HEK293 (cell line): Measurements from ENCODE around the gene PTH2.

Experiments
- CTCF ChIP-seq: fragments of 450-650 bp; formaldehyde crosslinking; IDR thresholded peaks from 2 replicates; pipeline ENCODE4 v1.5.1; 2016; ENCODE audit warnings: missing biosample characterization, missing genetic modification characterization
- EGR2 ChIP-seq: fragments of 450-650 bp; formaldehyde crosslinking; IDR thresholded peaks from 2 replicates; pipeline ENCODE4 v1.5.1; 2016; ENCODE audit warnings: low read depth, missing biosample characterization, missing genetic modification characterization
- KLF10 ChIP-seq: fragments of 450-650 bp; IDR thresholded peaks from 2 replicates; pipeline ENCODE4 v1.5.1; 2018; ENCODE audit warnings: missing biosample characterization, mild to moderate bottlenecking, missing genetic modification characterization
- PRDM2 ChIP-seq: fragments of 450-650 bp; formaldehyde crosslinking; IDR thresholded peaks from 2 replicates; pipeline ENCODE4 v1.5.1; 2016; ENCODE audit warnings: missing biosample characterization, missing genetic modification characterization, borderline replicate concordance
- PRDM4 ChIP-seq: fragments of 450-650 bp; formaldehyde crosslinking; IDR thresholded peaks from 2 replicates; pipeline ENCODE4 v1.5.1; 2017; ENCODE audit warnings: missing biosample characterization, missing genetic modification characterization
- PRDM6 ChIP-seq: fragments of 450-650 bp; formaldehyde crosslinking; IDR thresholded peaks from 2 replicates; pipeline ENCODE4 v1.5.1; 2017; ENCODE audit warnings: missing biosample characterization, missing genetic modification characterization
- SCRT2 ChIP-seq: fragments of 450-650 bp; formaldehyde crosslinking; IDR thresholded peaks from 2 replicates; pipeline ENCODE4 v1.5.1; 2016; ENCODE audit warnings: missing biosample characterization, missing genetic modification characterization
- ZBTB10 ChIP-seq: fragments of 450-650 bp; formaldehyde crosslinking; IDR thresholded peaks from 2 replicates; pipeline ENCODE4 v1.5.1; 2016; ENCODE audit warnings: missing biosample characterization, missing genetic modification characterization
- ZBTB17 ChIP-seq: fragments of 450-650 bp; formaldehyde crosslinking; IDR thresholded peaks from 2 replicates; pipeline ENCODE4 v1.5.1; 2016; ENCODE audit warnings: missing biosample characterization, missing genetic modification characterization
- ZNF10 ChIP-seq: fragments of 450-650 bp; formaldehyde crosslinking; IDR thresholded peaks from 2 replicates; pipeline ENCODE4 v1.5.1; 2017; ENCODE audit warnings: missing biosample characterization, missing genetic modification characterization
- ZNF155 ChIP-seq: fragments of 450-650 bp; formaldehyde crosslinking; IDR thresholded peaks from 2 replicates; pipeline ENCODE4 v1.5.1; 2016; ENCODE audit warnings: missing biosample characterization, missing genetic modification characterization
- ZNF19 ChIP-seq: fragments of 450-650 bp; formaldehyde crosslinking; IDR thresholded peaks from 2 replicates; pipeline ENCODE4; 2016; ENCODE audit warnings: missing biosample characterization, missing genetic modification characterization, low read depth
- ZNF366 ChIP-seq: fragments of 450-650 bp; formaldehyde crosslinking; conservative IDR thresholded peaks from 2 replicates; pipeline ENCODE4 v1.5.1; 2016; ENCODE audit warnings: missing biosample characterization, missing genetic modification characterization
- ZNF391 ChIP-seq: fragments of 450-650 bp; formaldehyde crosslinking; IDR thresholded peaks from 2 replicates; pipeline ENCODE4 v1.5.1; 2016; ENCODE audit warnings: low read depth, missing biosample characterization, missing genetic modification characterization, borderline replicate concordance
- ZNF654 ChIP-seq: fragments of 450-650 bp; formaldehyde crosslinking; IDR thresholded peaks from 2 replicates; pipeline ENCODE4 v1.5.1; 2016; ENCODE audit warnings: low read depth, missing biosample characterization, missing genetic modification characterization
- ZNF692 ChIP-seq: fragments of 450-650 bp; formaldehyde crosslinking; IDR thresholded peaks from 2 replicates; pipeline ENCODE4 v1.5.1; 2016; ENCODE audit warnings: missing biosample characterization, missing genetic modification characterization
- ZNF777 ChIP-seq: fragments of 450-650 bp; formaldehyde crosslinking; IDR thresholded peaks from 2 replicates; pipeline ENCODE4 v1.5.1; 2017; ENCODE audit warnings: missing biosample characterization, missing genetic modification characterization, borderline replicate concordance
- ZNF791 ChIP-seq: fragments of 450-650 bp; formaldehyde crosslinking; IDR thresholded peaks from 2 replicates; pipeline ENCODE4 v1.5.1; 2016; ENCODE audit warnings: missing biosample characterization, missing genetic modification characterization
- ZSCAN18 ChIP-seq: fragments of 450-650 bp; formaldehyde crosslinking; IDR thresholded peaks from 2 replicates; pipeline ENCODE4 v1.5.1; 2016; ENCODE audit warnings: missing biosample characterization, missing genetic modification characterization
- ZSCAN30 ChIP-seq: fragments of 450-650 bp; IDR thresholded peaks from 2 replicates; pipeline ENCODE4 v1.5.1; 2018; ENCODE audit warnings: missing biosample characterization, mild to moderate bottlenecking, missing genetic modification characterization, moderate library complexity

Gene PTH2

GRCh38 chr19:49443366-49444099 is 20.3 kb upstream of the PTH2 start (continued):
- peak; percentile 99 for TF ChIP-seq CTCF (tag by site-specific recombination)
- peak; percentile 60 for TF ChIP-seq ZSCAN30 (tag by site-specific recombination)
- 0 out of 2 replicates have a peak, but pooled peaks have one; percentile 25 for TF ChIP-seq SCRT2 (tag by site-specific recombination)
- peak; percentile 98 for TF ChIP-seq ZNF366
- TF ChIP-seq ZBTB17 (tag by site-specific recombination) = peak; percentile 95
- TF ChIP-seq PRDM6 (tag by site-specific recombination) = no peak
- peak; percentile 60; the same call in 1 of the 2 replicates for TF ChIP-seq ZNF391 (tag by site-specific recombination)
- TF ChIP-seq KLF10 (tag by site-specific recombination) = no peak; the same call in 1 of the 2 replicates
- peak; percentile 83 for TF ChIP-seq ZBTB10 (tag by site-specific recombination)
- peak; percentile 97 for TF ChIP-seq ZNF692 (tag by site-specific recombination)
- TF ChIP-seq ZNF791 (tag by site-specific recombination) = no peak
- TF ChIP-seq ZNF19 (tag by site-specific recombination) = no peak
- TF ChIP-seq ZNF10 (tag by site-specific recombination) = 0 out of 2 replicates have a peak, but pooled peaks have one; percentile 45
- TF ChIP-seq ZNF654 = peak; percentile 38
- TF ChIP-seq ZSCAN18 (tag by site-specific recombination) = 0 out of 2 replicates have a peak, but pooled peaks have one; percentile 38
- TF ChIP-seq ZNF155 (tag by site-specific recombination) = no peak
- TF ChIP-seq PRDM2 (tag by site-specific recombination) = no peak
- peak; percentile 48; the same call in 1 of the 2 replicates for TF ChIP-seq ZNF777 (tag by site-specific recombination)
- peak; percentile 99 for TF ChIP-seq EGR2
- 0 out of 2 replicates have a peak, but pooled peaks have one; percentile 39 for TF ChIP-seq PRDM4 (tag by site-specific recombination)
